Neutrophil (primary cell): ENCODE results near the gene DTX1.

Source experiments
- H3K27ac ChIP-seq: fragments of 200-600 bp; sonication (generic); 2 replicates; pipeline ENCODE4 v1.5.1; 2016; ENCODE audit warnings: mild to moderate bottlenecking, moderate library complexity
- H3K27me3 ChIP-seq: fragments of 200-600 bp; sonication (generic); 2 replicates; pipeline ENCODE4 v1.6.0; 2016; ENCODE audit warnings: mild to moderate bottlenecking
- H3K36me3 ChIP-seq: fragments of 200-600 bp; sonication (generic); 2 replicates; pipeline ENCODE4 v1.5.1; 2017
- H3K4me1 ChIP-seq, 2 experiments: fragments of 200-600 bp in 1 of 2; sonication (generic) in 1 of 2; 1 replicate in 1 of 2; 2 replicates in 1 of 2; pipeline versions ENCODE4 v1.5.1 to v1.6.1; 2013 to 2016; ENCODE audit warnings: low read depth in 1 of 2, low read length in 1 of 2, mild to moderate bottlenecking in 1 of 2, moderate library complexity in 1 of 2; ENCODE audit not compliant: control insufficient read depth in 1 of 2, insufficient read depth in 1 of 2
- H3K4me3 ChIP-seq, 2 experiments: fragments of 200-600 bp in 1 of 2; sonication (generic) in 1 of 2; 1 replicate in 1 of 2; 2 replicates in 1 of 2; pipeline ENCODE4 v1.5.1; 2013 to 2016; ENCODE audit warnings: low read depth in 1 of 2, low read length in 1 of 2, mild to moderate bottlenecking in 1 of 2, moderate library complexity in 1 of 2
- H3K9me3 ChIP-seq: fragments of 200-600 bp; sonication (generic); 2 replicates; pipeline ENCODE4 v1.5.1; 2016
- CTCF ChIP-seq: fragments of 200-600 bp; sonication (generic); IDR thresholded peaks from 2 replicates; pipeline ENCODE4 v1.5.1; 2016; ENCODE audit warnings: antibody characterized with exemption

The DTX1 gene

GRCh38 chr12:113039911-113040445 is 16.6 kb upstream of the DTX1 start:
- Histone ChIP-seq H3K36me3 (no peaks in the 10 kb centered on the region), H3K4me1 (no peaks in the 10 kb centered on the region), H3K27me3 (no peaks in the 10 kb centered on the region), H3K27ac (no peak overlapping the region), H3K4me3 (no peak overlapping the region), H3K9me3 (no peaks in the 10 kb centered on the region)
- no peak for TF ChIP-seq CTCF

- Histone ChIP-seq H3K36me3 (no peaks in the 10 kb centered on the region), H3K4me1 (no peaks in the 10 kb centered on the region), H3K4me3 (no peak overlapping the region), H3K9me3 (no peaks in the 10 kb centered on the region), H3K27ac (no peak overlapping the region), H3K27me3 (no peaks in the 10 kb centered on the region)
- no peak for TF ChIP-seq CTCF
These were observed 15.8 kb upstream of the DTX1 start for GRCh38 chr12:113040722-113041171.

GRCh38 chr12:113041560-113041959 is 15.0 kb upstream of the DTX1 start:
- Histone ChIP-seq H3K4me3 (no peak overlapping the region), H3K36me3 (no peaks in the 10 kb centered on the region), H3K27me3 (peaks cover 4% of the 10 kb centered on the region), H3K9me3 (no peaks in the 10 kb centered on the region), H3K27ac (no peak overlapping the region), H3K4me1 (no peaks in the 10 kb centered on the region)
- no peak for TF ChIP-seq CTCF

GRCh38 chr12:113043240-113043639 is 13.3 kb upstream of the DTX1 start:
- TF ChIP-seq CTCF: no peak
- H3K36me3 ChIP-seq: no peaks in the 10 kb centered on the region
- H3K27ac ChIP-seq: no peak overlapping the region
- no peak overlapping the region for H3K4me3 ChIP-seq
- peaks cover 9% of the 10 kb centered on the region for H3K27me3 ChIP-seq
- H3K4me1 ChIP-seq: no peaks in the 10 kb centered on the region
- H3K9me3 ChIP-seq: no peaks in the 10 kb centered on the region

- H3K27me3 ChIP-seq: peaks cover 12% of the 10 kb centered on the region
- no peaks in the 10 kb centered on the region for H3K4me1 ChIP-seq
- no peaks in the 10 kb centered on the region for H3K9me3 ChIP-seq
- no peak overlapping the region for H3K4me3 ChIP-seq
- no peak for TF ChIP-seq CTCF
- H3K27ac ChIP-seq: no peak overlapping the region
- no peaks in the 10 kb centered on the region for H3K36me3 ChIP-seq
These were observed 12.0 kb upstream of the DTX1 start for GRCh38 chr12:113044516-113044915.

GRCh38 chr12:113048716-113049127 is 7.8 kb upstream of the DTX1 start:
- H3K9me3 ChIP-seq: no peaks in the 10 kb centered on the region
- no peaks in the 10 kb centered on the region for H3K36me3 ChIP-seq
- no peak overlapping the region for H3K27ac ChIP-seq
- H3K27me3 ChIP-seq: peaks cover 24% of the 10 kb centered on the region
- TF ChIP-seq CTCF: peak; percentile 36
- no peaks in the 10 kb centered on the region for H3K4me1 ChIP-seq
- no peak overlapping the region for H3K4me3 ChIP-seq
